ENCODE results near the gene TMEM18.

Gene TMEM18

GRCh38 chr2:651951-652373 lies 25.2 kb downstream of the TMEM18 start:
- no peak for DNase-seq (ENCODE audit: low read depth in 2 of 2)

DNA sequence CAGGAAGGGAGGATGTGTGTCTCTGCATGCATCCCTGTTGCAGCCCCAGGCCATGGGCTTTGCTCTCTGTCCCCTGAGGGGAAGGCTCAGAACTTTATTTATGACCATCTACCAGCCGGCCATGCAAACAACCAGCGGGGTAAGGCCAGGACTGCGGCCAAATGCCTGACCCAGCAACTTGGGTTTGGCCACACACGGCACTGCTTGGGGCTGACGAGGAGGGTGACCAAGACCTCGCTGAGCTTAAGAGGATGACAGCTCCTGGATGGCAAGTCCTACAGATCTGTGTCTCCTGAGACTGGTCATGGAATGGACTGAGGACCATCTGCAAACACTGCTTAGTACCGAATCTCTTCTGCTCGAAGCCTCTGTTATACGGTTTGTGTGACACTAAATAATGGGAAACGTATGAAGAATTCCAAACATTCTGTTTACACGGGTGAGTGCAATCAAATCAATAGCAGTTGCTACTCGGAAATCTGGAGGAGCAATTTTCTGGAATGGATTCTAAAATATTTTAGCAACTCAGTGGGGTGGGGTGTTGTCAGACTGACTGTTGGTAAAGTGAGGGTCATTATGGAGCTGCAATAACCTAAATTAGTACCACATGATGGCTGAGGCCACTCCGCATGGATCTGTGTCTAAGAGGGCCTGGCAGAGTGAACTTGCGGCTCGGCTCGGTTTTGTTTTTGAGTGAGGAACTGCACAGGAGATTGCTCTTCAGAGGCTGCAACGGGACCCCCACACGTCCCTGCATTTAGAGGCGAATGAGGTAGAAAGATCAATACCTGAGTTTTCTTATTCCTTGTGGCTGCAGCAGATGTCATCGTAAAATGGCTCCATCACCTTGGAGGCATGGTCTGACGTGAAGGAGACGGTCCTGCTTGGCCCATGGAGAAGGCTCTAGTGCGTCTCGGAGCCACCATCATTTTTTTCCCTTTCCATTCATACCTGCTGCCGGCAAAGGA lies 26.6 kb downstream of the TMEM18 start:
- DNase-seq (ENCODE audit: low read depth in 2 of 2), result no peak

- DNase-seq (ENCODE audit: low read depth in 2 of 2), result no peak
These were observed 27.5 kb downstream of the TMEM18 start for GRCh38 chr2:649426-650342.

- no peak for DNase-seq (ENCODE audit: low read depth in 2 of 2)
These were observed 28.5 kb downstream of the TMEM18 start for GRCh38 chr2:648476-649424.

- DNase-seq (ENCODE audit: low read depth in 2 of 2), result no peak
These were observed 29.4 kb downstream of the TMEM18 start for GRCh38 chr2:647691-648231.

DNA sequence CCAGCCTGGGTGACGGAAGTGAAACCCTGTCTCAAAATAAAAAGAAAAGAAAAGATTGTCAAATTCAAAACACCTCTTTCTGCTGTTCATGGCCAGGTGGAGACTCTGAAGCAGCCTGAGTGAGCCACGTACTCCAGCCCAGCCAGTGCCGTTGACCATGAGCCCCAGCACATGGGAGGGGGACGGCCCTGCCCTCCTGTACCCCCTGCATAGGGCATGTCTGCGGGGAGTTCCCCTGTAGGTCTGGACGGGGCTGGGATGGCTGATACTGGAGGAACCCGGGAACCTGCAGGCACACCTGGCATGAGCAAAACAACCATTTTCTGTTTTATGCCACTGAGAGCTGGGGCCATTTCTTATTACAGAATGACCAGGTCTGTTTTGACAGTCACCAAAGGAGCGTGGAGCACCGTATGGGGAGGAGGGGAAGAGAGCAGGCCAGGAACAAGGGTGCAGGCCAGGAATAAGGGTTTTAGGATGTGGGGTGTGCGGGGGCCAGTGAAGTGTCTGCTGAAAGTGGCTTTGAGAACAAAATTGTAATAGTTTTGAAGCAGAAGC lies 30.1 kb downstream of the TMEM18 start:
- no peak for DNase-seq (ENCODE audit: low read depth in 2 of 2)

DNA sequence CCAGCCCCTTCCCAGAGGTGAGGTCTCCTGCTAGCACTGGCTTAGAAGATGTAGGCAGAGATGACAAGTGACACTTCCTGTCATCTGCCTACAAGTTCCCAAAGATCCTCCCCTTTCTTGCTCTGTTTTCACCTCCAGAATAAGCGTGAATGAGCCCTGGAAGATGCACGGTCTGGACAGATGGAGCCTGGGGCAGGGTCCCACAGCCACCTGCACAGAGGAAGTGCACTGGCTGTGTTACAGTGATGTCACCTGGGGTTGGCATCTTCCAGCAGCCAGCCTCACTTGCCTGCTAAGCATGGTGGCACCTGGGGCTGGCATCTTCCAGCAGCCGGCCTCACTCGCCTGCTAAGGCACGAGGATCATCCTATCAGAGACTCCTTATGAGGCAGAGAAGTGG lies 32.3 kb downstream of the TMEM18 start:
- no peak for DNase-seq (ENCODE audit: low read depth in 2 of 2)

GRCh38 chr2:643761-644160 lies 33.4 kb downstream of the TMEM18 start:
- DNase-seq (ENCODE audit: low read depth in 2 of 2), result no peak

DNA sequence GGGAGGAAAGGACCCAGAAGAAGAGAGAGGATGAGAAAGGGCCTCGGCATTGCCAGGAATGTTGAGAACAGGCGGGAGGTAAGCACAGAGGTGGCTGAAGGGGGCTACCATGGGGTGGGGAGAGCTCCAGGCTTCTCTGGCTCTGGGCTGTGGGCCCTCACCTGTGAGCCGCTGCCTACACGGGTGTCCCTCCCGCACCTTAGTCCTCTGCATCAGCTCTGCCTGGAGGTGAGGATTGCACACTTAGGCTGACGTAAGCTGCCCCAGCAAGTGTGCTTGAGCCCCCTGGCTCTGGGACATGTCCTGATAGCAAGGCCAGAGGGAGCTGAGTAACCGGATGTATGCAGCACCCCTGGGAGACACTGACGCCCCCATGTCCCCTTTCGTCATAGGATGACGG lies 33.9 kb downstream of the TMEM18 start:
- DNase-seq (ENCODE audit: low read depth in 2 of 2), result no peak

DNA sequence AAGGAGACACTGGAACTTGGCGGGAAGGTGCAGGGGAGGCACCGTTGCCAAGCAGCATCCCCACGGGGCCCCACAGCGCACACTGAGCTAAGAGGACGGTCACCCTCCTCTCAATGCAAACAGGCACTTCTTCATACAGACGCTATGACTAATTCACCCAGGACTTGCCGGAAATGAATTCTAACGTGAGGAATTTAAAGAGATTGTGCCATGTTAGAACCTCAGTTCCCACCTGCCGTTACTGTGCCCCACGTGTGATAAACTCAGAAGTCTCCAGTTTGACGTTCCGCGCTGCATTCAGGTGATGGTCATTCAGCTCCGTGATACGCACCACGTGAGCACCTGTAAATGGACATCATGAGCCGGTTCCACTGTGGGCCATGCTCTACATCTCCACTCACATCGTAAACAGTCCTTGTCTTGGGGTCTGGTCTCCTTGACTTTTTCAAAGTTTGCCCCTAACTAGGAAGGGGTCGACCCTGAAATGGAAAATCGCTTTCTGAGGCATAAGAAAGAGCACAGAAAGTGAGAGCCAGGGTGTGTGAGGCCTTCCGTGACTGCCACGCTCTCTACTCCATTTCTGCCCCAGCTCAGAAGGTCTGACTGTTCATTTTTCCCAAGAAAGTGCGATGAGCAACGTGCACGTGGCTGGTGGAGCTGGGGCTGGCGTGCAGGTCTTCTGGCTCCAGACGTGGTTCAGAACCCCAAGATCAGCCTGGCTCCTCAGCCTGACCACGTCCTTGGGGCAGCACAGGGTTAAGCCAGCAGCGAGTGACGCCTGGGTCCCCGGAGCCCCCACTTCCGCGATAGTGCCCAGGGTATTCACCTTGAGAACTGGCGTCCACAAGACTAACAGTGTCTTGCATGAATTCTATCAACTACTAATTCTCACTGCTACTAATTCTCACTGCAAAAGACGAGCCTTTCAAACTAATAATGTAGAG lies 35.1 kb downstream of the TMEM18 start:
- no peak for DNase-seq (ENCODE audit: low read depth in 2 of 2)

GRCh38 chr2:641164-641871 lies 35.9 kb downstream of the TMEM18 start:
- no peak for DNase-seq (ENCODE audit: low read depth in 2 of 2)

DNA sequence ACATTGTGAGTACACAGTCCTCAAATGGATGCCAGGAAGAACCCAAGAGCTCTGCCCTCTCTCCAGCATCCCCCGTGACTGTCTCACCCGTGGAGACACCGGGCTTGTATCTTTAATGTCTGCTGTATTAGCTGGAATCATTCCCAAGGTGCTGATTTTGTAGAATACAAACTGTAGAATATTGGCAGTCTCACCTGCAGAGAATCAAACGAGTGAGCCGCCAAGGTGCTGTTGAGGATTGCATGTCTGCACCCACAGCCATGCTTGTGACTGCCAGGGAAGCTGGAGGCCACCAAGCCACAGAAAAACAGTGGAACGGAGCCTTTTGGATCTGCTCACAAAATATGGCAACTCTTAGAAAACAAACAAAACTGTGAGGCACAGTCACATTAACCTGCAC lies 37.5 kb downstream of the TMEM18 start:
- no peak for DNase-seq (ENCODE audit: low read depth in 2 of 2)

DNA sequence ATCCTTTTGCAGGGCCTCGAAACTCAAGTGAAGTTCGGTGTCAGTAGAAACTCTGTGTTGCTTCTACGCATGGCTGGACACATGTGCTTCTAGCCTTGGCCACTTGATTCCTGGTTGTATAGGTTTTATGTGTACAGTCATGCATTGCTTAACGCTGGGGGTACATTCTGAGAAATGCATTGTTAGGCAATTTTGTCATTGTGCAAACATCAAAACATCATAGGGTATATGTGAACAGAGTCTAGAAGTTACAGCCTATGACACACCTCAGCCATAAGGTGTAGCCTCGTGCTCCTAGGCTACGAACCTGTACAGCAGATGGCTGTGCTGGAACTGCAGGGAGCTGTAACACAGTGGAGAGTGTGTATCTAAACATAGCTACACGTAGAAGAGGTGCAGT lies 39.4 kb downstream of the TMEM18 start:
- no peak for DNase-seq (ENCODE audit: low read depth in 2 of 2)

- DNase-seq (ENCODE audit: low read depth in 2 of 2), result no peak
These were observed 39.8 kb downstream of the TMEM18 start for GRCh38 chr2:637406-637776.

GRCh38 chr2:636641-637405 lies 40.4 kb downstream of the TMEM18 start:
- DNase-seq (ENCODE audit: low read depth in 2 of 2), result peak; percentile 20 to 38

GRCh38 chr2:635687-636621 lies 41.3 kb downstream of the TMEM18 start:
- DNase-seq (ENCODE audit: low read depth in 2 of 2), result no peak
